ENCODE results near the gene RBM28.

RBM28 gene

DNA sequence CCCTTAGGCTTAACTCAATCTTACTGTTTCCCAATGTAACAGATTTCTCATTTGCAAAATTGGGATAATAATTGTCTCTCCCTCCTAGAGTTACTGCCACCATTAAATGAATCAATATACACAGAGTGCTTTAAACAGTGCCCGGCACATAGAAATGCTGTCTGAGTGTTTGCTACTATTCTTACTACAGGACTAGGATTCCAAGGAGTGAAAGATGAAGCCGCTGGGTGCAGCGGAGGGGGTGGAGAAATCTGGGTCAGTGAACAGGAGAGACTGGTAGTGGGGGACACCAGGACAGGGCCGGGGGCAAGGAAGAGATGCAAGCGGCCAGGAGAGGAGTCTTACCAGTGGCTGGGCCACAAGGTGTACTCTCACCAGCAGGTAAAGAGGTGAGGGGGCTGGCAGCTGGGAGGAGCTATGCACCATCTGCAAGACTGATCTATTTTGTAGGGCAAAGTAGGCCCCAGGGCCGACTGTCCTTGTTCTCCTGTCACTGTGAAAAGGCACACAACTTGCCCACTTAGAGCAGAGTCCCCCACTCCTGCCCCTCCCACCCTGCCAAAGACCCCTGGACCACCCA, 36.3 kb upstream of the RBM28 start:
- TF ChIP-seq POLR2AphosphoS5 (IDR thresholded peaks at IDR 0.05; ENCODE audit: low read depth, low read length) (no peak), FOXP2 (optimal IDR thresholded peaks at IDR 0.05; ENCODE audit: borderline replicate concordance, extremely low read depth, extremely low read length, insufficient read depth) (no peak), TAF1 (IDR thresholded peaks at IDR 0.05; ENCODE audit: borderline replicate concordance, insufficient read depth, low read length) (no peak), SIN3A (IDR thresholded peaks at IDR 0.05; ENCODE audit: borderline replicate concordance, insufficient read depth, low read length) (no peak)
- TF ChIP-seq, protein P1, sequence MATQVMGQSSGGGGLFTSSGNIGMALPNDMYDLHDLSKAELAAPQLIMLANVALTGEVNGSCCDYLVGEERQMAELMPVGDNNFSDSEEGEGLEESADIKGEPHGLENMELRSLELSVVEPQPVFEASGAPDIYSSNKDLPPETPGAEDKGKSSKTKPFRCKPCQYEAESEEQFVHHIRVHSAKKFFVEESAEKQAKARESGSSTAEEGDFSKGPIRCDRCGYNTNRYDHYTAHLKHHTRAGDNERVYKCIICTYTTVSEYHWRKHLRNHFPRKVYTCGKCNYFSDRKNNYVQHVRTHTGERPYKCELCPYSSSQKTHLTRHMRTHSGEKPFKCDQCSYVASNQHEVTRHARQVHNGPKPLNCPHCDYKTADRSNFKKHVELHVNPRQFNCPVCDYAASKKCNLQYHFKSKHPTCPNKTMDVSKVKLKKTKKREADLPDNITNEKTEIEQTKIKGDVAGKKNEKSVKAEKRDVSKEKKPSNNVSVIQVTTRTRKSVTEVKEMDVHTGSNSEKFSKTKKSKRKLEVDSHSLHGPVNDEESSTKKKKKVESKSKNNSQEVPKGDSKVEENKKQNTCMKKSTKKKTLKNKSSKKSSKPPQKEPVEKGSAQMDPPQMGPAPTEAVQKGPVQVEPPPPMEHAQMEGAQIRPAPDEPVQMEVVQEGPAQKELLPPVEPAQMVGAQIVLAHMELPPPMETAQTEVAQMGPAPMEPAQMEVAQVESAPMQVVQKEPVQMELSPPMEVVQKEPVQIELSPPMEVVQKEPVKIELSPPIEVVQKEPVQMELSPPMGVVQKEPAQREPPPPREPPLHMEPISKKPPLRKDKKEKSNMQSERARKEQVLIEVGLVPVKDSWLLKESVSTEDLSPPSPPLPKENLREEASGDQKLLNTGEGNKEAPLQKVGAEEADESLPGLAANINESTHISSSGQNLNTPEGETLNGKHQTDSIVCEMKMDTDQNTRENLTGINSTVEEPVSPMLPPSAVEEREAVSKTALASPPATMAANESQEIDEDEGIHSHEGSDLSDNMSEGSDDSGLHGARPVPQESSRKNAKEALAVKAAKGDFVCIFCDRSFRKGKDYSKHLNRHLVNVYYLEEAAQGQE (IDR thresholded peaks at IDR 0.05; ENCODE audit: insufficient read depth in 1 of 2, low read depth in 2 of 2, low read length in 2 of 2): no peak

DNA sequence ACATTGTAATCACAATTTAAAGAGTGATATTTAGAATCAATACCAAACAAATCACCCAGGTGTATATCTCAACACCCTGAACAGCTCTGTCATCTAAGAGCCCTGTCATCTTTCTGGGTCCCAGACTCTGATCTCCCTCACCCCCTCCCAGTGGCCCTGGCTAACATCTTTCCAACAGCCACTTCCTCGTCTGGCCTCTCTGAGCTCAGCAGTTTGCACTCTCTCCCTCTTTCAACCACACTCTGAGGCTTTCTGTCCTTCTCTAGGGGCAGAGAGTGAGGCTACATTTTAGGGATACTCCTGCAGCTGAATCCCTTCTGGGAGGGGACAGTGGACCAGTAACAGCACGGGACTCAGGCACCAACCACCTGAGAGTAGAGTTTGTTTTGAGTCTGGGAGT, 34.9 kb upstream of the RBM28 start:
- TF ChIP-seq FOXP2 (optimal IDR thresholded peaks at IDR 0.05; ENCODE audit: borderline replicate concordance, extremely low read depth, extremely low read length, insufficient read depth) (no peak), POLR2AphosphoS5 (IDR thresholded peaks at IDR 0.05; ENCODE audit: low read depth, low read length) (no peak), TAF1 (IDR thresholded peaks at IDR 0.05; ENCODE audit: borderline replicate concordance, insufficient read depth, low read length) (no peak), SIN3A (IDR thresholded peaks at IDR 0.05; ENCODE audit: borderline replicate concordance, insufficient read depth, low read length) (no peak)

DNA sequence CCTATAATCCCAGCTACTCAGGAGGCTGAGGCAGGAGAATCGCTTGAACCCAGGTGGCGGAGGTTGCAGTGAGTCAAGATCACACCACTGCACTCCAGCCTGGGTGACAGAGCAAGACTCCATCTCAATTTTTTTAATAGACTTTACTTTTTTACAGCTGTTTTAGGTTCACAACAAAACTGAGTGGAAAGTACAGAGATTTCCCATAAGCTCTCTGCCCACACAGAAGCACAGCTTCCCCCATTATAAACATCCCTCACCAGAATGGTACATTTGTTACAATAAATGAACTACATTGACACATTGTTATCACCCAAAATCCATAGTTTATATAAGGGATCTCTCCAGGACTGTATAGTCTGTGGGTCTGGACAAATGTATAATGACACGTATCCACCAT, 32.4 kb upstream of the RBM28 start:
- no peak for TF ChIP-seq SIN3A (IDR thresholded peaks at IDR 0.05; ENCODE audit: borderline replicate concordance, insufficient read depth, low read length)
- TF ChIP-seq TAF1 (IDR thresholded peaks at IDR 0.05; ENCODE audit: borderline replicate concordance, insufficient read depth, low read length): no peak

- TF ChIP-seq POLR2AphosphoS5 (IDR thresholded peaks at IDR 0.05; ENCODE audit: low read depth, low read length) (no peak), TAF1 (IDR thresholded peaks at IDR 0.05; ENCODE audit: borderline replicate concordance, insufficient read depth, low read length) (no peak), SIN3A (IDR thresholded peaks at IDR 0.05; ENCODE audit: borderline replicate concordance, insufficient read depth, low read length) (no peak), FOXP2 (optimal IDR thresholded peaks at IDR 0.05; ENCODE audit: borderline replicate concordance, extremely low read depth, extremely low read length, insufficient read depth) (no peak)
- TF ChIP-seq, protein P1 (IDR thresholded peaks at IDR 0.05; ENCODE audit: insufficient read depth in 1 of 2, low read depth in 2 of 2, low read length in 2 of 2): no peak
Measured at GRCh38 chr7:128374041-128374440, 30.3 kb upstream of the RBM28 start.

DNA sequence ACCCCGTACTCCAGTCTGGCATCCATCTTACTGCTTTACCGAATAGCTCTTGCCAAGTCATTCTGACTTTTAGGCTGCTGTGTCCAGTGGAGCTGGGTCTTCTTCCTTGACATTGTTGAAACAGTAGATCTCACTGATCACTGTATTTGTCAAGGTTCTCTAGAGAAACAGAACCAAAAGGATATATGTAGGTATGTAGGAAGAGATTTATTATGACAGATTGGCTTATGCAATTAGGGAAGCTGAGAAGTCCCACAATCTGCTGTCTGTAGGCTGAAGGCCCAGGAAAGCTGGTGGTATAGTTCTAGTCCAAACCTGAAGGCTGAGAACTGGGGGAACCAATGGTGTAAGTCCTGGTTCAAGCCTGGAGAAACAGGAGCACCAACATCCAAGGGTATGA, 29.9 kb upstream of the RBM28 start:
- TF ChIP-seq TAF1 (IDR thresholded peaks at IDR 0.05; ENCODE audit: borderline replicate concordance, insufficient read depth, low read length): no peak
- TF ChIP-seq, protein P1 (IDR thresholded peaks at IDR 0.05; ENCODE audit: insufficient read depth in 1 of 2, low read depth in 2 of 2, low read length in 2 of 2): no peak
- TF ChIP-seq SIN3A (IDR thresholded peaks at IDR 0.05; ENCODE audit: borderline replicate concordance, insufficient read depth, low read length): no peak
- TF ChIP-seq POLR2AphosphoS5 (IDR thresholded peaks at IDR 0.05; ENCODE audit: low read depth, low read length): no peak
- TF ChIP-seq FOXP2 (optimal IDR thresholded peaks at IDR 0.05; ENCODE audit: borderline replicate concordance, extremely low read depth, extremely low read length, insufficient read depth): no peak

DNA sequence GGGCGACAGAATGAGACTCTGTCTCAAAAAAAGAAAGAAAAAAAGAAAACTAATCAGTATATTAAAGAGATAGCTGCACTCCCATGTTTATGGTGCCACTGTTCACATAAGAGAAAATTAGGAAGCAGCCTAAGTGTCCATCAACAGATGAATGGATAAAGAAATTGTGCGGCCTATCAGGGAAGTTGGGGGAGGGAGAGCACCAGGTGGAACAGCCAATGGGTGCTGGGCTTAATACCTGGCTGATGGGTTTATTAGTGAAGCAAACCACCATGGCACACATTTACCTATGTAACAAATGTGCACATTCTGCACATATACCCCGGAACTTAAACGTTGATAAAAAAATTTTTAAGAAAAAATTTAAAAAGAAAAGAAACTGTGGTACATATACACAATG, 26.8 kb upstream of the RBM28 start:
- TF ChIP-seq FOXP2 (optimal IDR thresholded peaks at IDR 0.05; ENCODE audit: borderline replicate concordance, extremely low read depth, extremely low read length, insufficient read depth): no peak

- TF ChIP-seq TAF1 (IDR thresholded peaks at IDR 0.05; ENCODE audit: borderline replicate concordance, insufficient read depth, low read length) (no peak), SIN3A (IDR thresholded peaks at IDR 0.05; ENCODE audit: borderline replicate concordance, insufficient read depth, low read length) (no peak), POLR2AphosphoS5 (IDR thresholded peaks at IDR 0.05; ENCODE audit: low read depth, low read length) (no peak), FOXP2 (optimal IDR thresholded peaks at IDR 0.05; ENCODE audit: borderline replicate concordance, extremely low read depth, extremely low read length, insufficient read depth) (no peak)
- TF ChIP-seq, protein P1 (IDR thresholded peaks at IDR 0.05; ENCODE audit: insufficient read depth in 1 of 2, low read depth in 2 of 2, low read length in 2 of 2): no peak
Measured at GRCh38 chr7:128366986-128367385, 23.3 kb upstream of the RBM28 start.
